ENCODE measurements around the gene HIP1.

GRCh38 chr7:75626954-75627353 lies 111.8 kb downstream of the HIP1 start:
- TF ChIP-seq EZH2 (IDR thresholded peaks at IDR 0.05; ENCODE audit: low read depth) (no peak), CTCF (conservative IDR thresholded peaks at IDR 0.05) (no peak)

Measured in PC-9 (cell line).